CD4-positive, alpha-beta T cell treated with Interleukin-6 at 100 ng/mL for 8 hours (primary cell): Measurements from ENCODE around the gene FETUB.

Source experiments
- DNase-seq: peaks from one replicate; pipeline ENCODE4 v3.0.0-alpha.2; 2020; ENCODE audit warnings: mixed read lengths, low spot score

The FETUB gene, protein sequence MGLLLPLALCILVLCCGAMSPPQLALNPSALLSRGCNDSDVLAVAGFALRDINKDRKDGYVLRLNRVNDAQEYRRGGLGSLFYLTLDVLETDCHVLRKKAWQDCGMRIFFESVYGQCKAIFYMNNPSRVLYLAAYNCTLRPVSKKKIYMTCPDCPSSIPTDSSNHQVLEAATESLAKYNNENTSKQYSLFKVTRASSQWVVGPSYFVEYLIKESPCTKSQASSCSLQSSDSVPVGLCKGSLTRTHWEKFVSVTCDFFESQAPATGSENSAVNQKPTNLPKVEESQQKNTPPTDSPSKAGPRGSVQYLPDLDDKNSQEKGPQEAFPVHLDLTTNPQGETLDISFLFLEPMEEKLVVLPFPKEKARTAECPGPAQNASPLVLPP

DNA sequence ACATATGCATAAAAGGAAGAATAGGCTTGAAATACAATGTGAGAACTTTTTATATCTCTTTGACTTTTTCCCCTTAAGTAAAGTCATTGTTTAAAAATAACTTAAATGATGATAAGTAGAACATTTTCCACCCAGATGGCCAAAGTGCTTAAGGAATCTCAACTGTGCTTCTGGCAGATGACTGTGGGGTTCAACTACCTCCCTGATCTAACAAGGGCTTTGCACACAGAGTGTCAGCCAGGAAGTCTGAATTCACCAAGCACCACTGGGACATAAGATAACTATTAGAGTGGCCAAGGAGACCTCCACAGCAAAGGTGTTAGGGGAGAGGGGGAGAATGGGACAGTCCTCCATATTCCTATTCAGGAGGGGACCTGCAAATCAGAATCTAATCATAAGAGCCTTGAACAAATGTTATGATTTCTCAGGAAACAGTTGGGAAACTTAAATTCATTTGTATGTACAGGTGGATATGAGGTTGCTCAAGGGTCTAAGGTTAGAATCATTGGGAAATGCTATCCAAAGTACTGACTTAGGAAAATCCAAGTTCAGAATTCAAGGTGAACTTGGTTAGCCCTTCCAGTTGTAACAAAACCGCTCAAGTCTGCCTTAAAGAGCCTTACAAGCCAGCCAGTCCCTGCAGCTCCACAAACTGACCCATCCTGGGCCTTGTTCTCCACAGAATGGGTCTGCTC is at the start of gene FETUB:
FETUB (plus strand) TSS at position 622 of the 695 bp plus-strand sequence; CDS start at position 684, 62 bp downstream.
- DNase-seq = no peak

DNA sequence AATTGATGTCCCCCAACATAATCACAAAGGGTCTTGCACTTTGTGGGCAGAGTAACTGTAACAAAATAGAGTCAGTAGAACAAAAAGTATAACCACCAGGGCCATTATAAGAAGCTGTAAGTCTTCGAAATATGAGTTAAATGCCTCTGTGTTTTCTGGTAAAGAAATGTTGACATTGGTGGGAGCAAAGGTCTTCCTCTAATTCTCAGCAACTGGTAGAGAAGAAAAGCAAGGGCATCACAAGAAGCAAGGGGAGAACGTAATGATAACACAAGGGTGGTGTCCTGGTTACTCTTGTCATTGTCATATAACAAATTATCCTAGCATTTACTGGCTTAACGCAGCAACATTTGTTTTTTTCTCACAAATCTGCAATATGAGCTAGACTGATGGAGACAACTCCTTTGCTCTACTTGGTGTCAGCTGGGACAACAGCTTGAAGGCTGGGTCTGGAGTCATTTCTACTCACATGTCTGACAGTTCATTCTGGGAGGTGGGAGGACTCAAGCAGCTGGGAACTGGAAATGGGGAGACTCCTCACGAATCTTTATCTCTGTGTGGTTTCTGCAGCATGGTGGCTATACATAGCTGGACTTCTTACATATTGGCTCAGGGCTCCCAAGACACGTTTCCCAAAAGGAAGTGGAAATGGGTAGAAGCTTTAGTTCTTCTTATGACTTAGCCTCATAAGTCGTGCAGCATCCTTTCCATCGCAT is 49.5 kb upstream of the FETUB start:
- no peak for DNase-seq

DNA sequence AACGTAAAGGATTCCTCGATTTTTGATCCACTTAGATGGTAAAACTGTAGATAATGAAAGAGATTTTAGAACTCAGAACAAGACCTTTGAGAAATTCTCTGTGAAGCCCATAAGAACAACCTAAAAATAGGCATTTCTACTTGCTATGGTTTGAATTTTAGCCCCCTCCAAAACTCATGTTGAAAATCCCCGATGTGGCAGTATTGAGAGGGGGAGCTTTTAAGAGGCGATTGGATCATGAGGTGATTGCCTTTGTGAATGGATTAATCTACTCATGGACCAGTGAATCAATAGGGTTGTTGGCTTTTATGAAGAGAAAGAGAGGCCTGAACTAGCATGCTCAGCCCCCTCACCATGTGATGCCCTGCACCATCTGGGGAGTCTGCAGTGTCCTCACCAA is 47.5 kb upstream of the FETUB start:
- no peak for DNase-seq

DNA sequence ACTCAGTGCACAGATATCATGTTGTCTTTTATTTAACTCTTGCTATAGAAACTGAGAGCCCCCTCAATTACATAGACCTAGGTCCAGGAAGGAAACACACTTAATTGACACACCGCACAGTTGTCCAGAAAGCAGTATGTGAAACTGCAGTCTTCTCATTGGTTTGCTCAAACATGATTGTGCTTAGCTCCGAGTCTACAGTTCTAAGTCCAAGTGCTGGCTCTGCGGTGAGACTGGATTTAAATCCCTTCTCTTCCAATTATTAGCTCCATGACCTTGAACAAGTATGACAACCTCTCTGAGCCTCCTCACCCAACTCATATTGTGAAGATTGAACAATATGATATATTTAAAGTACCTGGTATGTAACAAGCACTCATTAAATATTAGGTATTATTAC is 46.3 kb upstream of the FETUB start:
- no peak for DNase-seq

DNA sequence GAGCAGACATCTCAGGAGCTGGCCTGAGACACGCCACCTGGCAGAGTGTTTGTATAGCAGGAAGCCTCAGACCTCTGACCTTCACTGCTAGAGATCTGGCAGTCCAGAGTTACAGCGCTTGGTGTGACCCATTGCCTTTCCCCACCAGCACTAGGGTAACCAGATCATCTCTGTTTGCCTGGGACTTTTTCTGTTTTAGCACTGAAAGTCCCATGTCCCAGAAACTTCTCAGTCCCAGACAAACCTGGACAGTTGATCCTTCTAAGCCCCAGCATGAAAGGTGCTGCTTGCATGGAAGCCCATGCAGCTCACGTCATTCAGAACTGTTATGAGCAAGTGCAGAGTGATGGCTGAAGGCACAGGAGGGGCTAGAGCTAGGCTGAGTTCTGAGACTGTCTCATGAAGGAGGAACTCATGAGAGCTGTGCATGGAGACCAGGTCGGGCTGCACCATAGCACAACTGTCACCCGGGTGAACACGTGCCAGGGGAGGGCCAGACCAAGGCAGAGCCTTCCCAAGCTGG is 45.5 kb upstream of the FETUB start:
- no peak for DNase-seq

DNA sequence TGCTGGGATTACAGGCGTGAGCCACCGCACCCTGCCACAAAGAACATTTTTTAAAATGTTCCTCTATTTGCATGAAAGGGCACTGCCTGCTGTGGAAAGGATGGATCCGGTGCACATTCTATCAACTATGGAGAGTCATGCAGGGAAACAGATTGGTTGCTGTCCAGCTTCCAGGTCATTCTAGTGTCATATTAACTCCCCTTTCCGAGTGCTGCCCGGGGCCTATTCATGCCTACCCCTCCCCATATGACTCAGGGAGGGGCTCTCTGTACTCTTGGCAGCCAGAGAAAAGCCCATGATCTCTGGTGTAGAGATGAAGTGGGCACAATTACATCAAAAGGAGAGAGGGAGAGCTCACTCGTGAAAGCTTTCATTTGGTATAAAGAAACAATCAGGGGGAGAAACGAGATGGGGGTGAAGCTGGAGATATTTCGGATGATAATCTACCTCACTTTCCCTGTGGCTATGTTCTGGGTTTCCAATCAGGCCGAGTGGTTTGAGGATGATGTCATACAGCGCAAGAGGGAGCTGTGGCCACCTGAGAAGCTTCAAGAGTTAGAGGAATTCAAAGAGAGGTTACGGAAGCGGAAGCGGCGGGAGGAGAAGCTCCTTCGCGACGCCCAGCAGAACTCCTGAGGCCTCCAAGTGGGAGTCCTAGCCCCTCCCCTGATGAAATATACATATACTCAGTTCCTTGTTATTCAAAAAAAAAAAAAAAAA is 43.5 kb upstream of the FETUB start:
- no peak for DNase-seq

DNA sequence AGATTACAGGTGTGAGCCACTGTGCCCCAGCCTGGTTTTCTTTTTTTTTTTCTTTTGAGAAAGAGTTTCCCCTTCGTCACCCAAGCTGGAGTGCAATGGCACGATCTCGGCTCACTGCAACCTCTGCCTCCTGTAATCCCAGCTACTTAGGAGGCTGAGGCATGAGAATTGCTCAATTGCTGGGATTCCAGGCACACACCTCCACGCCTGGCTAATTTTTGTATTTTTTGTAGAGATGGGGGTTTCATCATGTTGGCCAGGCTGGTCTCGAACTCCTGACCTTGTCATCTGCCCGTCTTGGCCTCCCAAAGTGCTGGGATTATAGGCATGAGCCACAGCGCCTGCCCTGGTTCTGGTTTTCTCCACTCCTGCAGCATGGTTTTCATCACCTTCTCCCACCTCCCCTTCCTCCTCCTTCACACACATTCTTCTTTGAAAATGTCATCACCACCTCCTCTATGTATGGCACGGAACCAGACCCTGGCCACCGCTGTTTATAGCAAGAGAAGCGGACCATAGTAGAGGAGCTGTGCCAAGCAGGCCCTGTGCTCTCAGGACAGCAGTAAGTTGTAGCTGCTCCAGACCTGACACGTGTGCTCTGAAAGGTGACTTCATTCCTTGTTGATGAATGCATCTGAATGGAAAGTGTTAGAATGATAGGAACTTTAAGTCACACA is 42.0 kb upstream of the FETUB start:
- no peak for DNase-seq

DNA sequence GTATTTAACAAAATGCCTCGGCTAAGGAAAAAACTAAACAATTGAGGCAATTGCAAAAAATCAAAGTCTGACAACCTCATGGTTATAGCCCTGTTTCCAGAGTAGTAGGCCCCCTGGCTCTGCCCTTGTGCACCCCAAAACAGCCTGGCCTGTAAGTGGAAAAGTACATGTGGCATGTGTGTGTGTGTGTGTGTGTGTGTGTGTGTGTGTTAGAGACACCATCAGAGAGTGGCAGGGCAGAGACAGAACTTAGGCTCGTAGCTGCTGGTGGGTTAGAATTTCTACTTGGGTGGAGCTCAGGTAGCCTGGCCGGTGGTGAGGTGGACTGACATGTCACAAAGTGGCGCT is 41.4 kb upstream of the FETUB start:
- DNase-seq = no peak

DNA sequence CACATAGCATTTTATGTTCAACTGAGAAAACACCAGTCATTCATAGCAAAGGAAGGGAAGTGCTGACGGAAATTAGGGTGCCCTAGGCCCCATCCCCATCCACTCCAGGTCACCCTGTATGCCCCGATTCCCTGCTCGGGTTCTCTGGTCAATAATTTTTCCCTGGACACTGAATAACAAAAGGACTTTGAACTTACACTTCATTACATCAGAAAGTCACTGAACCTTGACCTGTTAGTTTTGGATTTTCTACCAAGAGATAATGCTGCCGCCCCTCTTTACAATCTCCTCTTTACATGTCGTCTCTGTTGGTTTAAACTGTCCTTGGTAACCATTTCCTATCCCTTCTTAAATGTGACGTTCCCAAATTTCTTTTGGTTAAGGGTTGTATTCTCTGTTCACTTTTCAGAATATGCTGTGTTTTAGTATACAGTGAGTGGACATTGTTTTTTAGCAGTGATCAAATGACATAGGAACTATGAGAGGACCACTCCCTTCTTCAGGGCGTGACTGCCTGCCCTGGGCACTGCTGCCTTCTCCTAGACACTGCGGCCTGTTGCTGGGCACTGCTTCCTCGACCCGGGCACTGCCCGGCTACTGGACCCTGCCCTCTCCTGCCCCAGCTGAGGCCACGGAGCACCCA is 40.9 kb upstream of the FETUB start:
- DNase-seq = no peak

DNA sequence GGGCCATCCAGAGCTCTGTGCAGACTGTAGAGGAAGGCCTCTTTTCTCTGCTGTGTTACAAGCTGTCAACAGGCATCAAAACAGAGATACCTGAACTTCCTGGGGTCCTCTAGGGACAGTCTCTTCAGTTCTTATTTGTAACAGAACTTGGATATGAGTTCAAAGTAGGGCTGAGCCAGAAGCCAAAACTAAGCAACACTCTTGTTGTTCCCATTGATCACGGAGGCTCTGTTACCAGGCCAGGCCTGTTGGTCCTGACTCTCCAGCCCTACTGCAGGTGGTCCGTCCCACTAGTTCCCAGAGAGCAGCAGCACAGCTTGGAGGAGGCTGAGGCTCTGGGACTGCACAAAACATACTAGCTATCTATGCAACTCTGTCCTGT is 40.4 kb upstream of the FETUB start:
- DNase-seq = no peak

DNA sequence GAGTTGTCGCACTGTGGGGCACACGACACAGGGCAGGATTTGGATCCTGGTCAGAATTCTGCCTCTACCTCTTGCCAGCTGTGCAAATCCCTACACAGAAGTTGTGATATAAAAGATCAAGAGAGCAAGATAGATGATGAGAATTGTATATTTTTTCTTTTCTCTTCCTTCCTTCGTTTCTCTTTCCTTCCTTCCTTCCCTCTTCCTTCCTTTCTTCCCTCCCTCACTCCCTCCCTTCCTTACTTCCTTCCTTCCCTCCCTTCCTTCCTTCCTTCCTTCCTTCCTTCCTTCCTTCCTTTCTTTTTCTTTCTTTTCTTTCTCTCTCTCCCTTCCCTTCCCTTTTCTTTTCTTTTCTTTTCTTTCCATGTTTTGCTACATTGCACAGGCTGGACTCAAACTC is 39.3 kb upstream of the FETUB start:
- DNase-seq = no peak

DNA sequence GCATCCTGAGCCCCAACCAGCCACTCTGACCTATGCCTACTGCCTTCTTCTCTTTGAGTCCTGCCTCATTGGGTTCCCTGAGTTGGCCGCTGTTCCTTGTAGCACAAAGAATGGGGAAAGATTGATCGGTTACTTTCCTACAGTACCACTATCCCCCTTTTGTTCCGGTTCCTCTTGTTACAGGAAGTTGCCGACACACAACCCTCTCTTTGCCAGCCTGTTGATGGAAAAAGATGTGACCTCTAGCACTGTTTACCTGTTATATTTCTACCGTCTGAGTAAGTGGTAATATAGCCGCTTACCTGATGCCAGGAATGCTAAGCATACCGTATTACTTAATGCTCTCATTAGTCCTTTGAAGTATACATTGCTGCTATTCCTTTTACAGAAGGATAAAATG is 37.0 kb upstream of the FETUB start:
- no peak for DNase-seq

DNA sequence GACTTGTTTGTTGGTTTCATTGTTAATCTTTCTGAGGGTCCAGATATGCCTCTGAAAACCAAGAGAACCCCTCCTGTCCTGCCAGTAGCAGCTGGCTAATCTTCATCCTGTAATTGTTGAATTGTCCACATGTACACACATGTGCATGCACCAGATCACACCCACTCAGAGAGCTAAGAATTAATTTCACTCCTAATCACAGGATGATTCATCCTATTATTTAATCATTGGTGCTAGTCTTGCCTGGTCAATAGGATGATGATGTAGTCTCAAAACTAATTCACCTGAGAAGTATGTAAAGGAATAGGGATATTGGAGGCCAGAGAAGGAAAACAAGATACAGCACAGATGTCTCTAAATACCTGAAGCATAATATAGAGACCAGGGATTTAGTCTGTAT is 35.1 kb upstream of the FETUB start:
- no peak for DNase-seq

DNA sequence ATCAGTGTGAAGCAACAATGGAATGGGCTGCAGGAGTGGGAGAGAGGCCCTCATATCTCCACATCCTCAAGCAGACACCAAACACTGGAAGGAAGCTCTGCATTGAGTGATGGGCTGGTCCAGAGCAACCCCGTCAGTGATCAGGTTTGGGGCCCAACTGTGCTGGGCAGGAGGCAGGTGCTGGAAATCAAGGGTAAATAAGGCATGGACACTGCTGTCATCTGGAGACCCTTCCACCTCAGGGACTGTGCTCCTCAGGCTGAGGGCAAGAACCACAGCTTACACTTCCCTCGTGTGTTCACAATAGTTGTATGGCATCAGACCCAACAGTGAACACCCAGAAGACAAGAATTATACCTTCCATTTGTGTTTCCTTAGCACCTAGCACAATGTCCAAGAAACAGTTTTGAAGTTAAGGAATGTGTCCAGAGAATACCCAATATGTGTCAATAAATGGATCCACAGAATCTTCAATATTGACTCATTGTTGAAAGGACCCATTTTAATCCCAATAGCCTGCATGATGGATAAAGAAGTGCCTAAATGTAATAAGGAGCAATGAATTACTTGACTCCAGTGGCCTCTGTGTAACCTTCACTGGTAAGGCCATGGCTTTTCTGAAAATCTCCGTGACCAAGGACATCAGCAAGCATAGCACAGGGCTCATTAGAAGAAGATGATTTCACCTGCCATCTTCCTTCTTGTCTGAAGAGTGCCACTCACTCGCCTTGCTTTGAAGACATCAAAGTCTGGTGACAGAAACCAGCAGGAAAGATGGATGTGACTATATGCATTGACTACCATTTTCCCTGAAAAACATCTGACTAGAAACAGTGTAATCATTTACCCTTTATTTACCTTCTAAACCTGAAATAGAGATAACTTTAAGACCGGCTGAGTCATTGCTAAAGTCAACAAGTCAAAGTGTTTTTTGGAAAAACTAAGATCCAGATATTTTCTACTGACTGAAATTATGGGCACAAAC is 34.3 kb upstream of the FETUB start:
- DNase-seq = no peak

DNA sequence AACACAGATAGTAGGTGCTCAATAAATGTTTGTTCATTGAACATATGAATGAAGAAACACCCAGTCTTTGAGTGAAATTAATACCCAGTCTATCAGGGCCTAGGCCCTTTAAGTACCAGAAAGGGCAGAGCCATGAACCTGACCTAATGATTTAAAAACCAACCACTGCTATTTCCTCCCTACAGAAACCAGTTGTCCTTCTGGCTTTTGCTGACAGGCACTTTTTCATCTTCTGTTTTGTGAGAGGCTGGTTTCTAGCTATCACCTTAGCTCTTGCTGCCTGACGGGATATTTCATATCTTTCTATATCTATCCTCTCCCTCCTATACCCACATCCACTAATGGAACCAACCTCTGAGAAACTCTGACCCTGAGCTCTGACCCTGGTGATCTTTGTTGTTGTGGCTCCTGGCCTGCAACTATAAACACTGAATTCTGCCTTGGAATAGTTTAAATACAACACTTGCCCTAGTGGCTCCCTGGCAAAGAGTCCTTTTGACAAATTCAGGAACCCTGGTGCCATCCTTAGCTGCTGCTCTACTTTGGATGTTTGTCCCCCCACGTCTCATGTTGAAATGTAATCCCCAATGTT is 31.5 kb upstream of the FETUB start:
- DNase-seq = no peak

DNA sequence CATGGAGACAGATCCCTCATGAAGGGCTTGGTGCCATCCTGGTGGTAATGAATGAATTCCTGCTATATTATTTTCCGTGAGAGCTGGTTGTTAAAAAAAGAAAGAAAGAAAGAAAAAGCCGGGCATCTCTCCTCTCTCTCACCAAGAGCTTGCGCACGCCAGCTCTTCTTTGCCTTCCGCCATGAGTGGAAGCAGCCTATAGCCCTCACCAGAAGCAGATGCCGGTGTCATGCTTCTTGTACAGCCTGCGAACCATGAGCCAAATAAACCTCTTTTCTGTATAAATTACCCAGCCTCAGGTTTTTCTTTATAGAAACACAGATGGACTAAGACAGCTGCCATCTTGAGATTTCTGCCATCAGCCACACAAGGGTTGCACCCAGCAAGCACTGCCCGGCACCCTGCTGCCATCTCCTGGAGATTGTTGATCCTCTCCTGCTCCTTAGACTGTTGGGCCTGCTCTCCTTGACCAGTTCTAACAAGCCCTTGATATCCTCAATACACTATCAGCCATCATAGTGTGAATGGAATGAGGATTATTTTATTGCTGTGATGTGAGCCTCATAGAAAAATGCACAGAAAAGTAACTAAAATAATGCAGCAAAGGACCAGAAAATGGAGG is 30.8 kb upstream of the FETUB start:
- DNase-seq = no peak

DNA sequence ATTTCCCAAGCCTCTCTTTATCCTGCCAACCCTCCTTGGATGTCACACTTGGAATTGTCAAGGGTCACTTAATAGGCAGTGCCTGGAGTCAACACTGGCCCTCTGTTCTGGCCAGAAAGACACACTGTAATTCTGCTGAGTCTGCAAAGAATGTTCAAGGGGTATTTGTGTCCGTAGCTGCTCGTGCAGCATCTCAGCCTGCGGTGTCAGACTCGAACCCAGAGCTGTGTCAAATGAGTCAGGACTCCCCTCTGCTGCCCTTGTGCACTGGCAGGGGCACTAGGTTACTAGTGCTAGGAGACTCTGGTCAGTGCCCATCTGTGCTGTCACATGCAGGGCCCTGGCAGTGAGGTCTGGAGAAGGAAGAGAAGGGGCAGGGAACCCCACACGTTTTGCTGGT is 28.1 kb upstream of the FETUB start:
- no peak for DNase-seq

DNA sequence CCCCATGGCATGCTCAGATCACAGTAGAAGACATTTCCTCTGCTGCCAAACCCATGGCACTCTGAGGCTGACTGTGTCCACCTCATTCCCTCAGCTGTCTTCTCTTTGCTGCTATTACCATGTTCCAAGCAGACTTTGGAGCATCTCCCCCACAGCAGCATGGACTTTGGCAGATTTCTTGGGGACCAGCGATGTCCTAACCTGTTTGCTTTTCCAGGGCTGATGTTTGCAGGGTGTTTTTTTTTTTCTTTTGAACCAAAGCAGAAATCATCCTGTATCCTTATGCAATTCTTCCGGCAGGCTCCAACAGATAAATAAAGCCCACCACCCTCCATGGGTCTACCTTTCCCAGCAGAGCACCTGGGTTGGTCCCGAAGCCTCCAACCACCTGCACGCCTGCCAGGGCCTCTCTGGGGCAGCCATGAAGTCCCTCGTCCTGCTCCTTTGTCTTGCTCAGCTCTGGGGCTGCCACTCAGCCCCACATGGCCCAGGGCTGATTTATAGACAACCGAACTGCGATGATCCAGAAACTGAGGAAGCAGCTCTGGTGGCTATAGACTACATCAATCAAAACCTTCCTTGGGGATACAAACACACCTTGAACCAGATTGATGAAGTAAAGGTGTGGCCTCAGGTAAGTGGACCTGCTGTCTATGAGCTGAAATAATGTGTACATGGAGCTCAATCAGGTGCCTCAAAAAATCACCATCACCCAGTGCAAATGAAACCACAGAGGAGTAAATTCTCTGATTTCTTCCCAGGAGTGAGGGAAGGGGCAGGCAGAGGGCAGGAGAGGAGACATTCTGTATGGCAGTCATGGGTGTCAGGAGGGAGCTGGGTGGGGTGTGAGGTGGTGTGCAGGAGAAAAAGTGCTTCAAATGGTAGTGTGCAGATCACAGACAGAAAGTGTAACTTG is 27.2 kb upstream of the FETUB start, which contains the start of gene AHSG:
AHSG (plus strand) TSS at position 340 of the 916 bp plus-strand sequence; CDS start at position 422, 82 bp downstream.
- DNase-seq = no peak
